ENCODE data around the gene LRRC49.

The LRRC49 gene

GRCh38 chr15:71051539-71051938, 158.9 kb downstream of the LRRC49 start:
- TF ChIP-seq, protein P1, sequence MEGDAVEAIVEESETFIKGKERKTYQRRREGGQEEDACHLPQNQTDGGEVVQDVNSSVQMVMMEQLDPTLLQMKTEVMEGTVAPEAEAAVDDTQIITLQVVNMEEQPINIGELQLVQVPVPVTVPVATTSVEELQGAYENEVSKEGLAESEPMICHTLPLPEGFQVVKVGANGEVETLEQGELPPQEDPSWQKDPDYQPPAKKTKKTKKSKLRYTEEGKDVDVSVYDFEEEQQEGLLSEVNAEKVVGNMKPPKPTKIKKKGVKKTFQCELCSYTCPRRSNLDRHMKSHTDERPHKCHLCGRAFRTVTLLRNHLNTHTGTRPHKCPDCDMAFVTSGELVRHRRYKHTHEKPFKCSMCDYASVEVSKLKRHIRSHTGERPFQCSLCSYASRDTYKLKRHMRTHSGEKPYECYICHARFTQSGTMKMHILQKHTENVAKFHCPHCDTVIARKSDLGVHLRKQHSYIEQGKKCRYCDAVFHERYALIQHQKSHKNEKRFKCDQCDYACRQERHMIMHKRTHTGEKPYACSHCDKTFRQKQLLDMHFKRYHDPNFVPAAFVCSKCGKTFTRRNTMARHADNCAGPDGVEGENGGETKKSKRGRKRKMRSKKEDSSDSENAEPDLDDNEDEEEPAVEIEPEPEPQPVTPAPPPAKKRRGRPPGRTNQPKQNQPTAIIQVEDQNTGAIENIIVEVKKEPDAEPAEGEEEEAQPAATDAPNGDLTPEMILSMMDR (IDR thresholded peaks at IDR 0.05; ENCODE audit: low read depth, low read length): no peak
- no peak overlapping the region for H3K4me3 ChIP-seq (replicated peaks in 1 of 2; ENCODE audit: low read depth in 2 of 2, low read length in 2 of 2)
- peak; percentile 74 to 94 for DNase-seq (ENCODE audit: low read depth in 2 of 2)

- peak; percentile 69 to 79 for DNase-seq (ENCODE audit: low read depth in 2 of 2)
- TF ChIP-seq, protein P1 (IDR thresholded peaks at IDR 0.05; ENCODE audit: low read depth, low read length): no peak
- H3K4me3 ChIP-seq (replicated peaks in 1 of 2; ENCODE audit: low read depth in 2 of 2, low read length in 2 of 2): no peak overlapping the region
Measured at GRCh38 chr15:71052356-71052755, 159.7 kb downstream of the LRRC49 start.

- H3K4me3 ChIP-seq (replicated peaks in 1 of 2; ENCODE audit: low read depth in 2 of 2, low read length in 2 of 2): no peak overlapping the region
- TF ChIP-seq, protein P1 (IDR thresholded peaks at IDR 0.05; ENCODE audit: low read depth, low read length): no peak
- DNase-seq (ENCODE audit: low read depth in 2 of 2): peak in 1 of 2 donors; percentile 24
Measured at GRCh38 chr15:71054286-71054952, 161.8 kb downstream of the LRRC49 start.

DNA sequence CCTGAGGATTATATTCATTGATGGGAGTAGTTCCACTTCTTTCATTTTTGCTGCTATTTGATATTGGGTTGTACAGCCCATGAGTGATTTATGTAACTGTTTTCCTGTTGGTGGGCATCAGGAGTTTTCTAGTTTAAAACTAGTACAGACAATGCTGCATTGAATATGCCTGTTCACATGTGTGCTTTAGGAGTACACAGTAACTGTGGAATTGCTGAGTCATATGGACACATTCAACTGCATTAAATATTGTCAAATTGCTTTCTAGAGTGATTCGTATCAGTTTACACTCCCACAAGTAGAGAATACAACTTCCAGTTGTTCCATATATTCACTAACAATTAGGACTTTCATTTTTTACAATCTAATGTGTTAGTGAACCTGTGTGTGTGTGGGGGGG, 162.8 kb downstream of the LRRC49 start:
- DNase-seq (ENCODE audit: low read depth in 2 of 2): peak; percentile 41 to 58

GRCh38 chr15:71056111-71056510, 163.5 kb downstream of the LRRC49 start:
- H3K4me3 ChIP-seq (replicated peaks in 1 of 2; ENCODE audit: low read depth in 2 of 2, low read length in 2 of 2): no peak overlapping the region
- no peak for DNase-seq (ENCODE audit: low read depth in 2 of 2)
- TF ChIP-seq, protein P1 (IDR thresholded peaks at IDR 0.05; ENCODE audit: low read depth, low read length): no peak

More for the DNA sequence above, 162.8 kb downstream of the LRRC49 start:
- no peak overlapping the region for H3K4me3 ChIP-seq (replicated peaks in 1 of 2; ENCODE audit: low read depth in 2 of 2, low read length in 2 of 2)
- TF ChIP-seq, protein P1 (IDR thresholded peaks at IDR 0.05; ENCODE audit: low read depth, low read length): no peak

DNA sequence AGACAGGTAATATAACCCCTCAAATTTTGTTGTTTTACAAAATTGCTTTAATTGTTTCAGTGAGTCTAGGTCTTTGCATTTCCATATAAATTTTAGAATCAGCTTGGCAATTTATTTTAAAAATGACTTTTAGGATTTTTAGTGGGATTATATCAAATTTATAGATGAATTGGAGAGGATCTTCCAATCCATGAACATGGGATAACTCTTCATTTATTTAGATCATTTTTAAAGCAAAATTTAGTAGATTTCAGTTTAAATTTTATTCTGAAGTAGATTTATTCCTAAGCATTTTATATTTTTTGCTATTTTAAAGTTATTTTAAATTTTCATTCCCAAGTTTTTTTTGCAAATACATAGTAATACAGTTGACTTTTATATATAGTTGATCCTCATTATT, 164.5 kb downstream of the LRRC49 start:
- no peak for DNase-seq (ENCODE audit: low read depth in 2 of 2)
- H3K4me3 ChIP-seq (replicated peaks in 1 of 2; ENCODE audit: low read depth in 2 of 2, low read length in 2 of 2): no peak overlapping the region
- TF ChIP-seq, protein P1 (IDR thresholded peaks at IDR 0.05; ENCODE audit: low read depth, low read length): no peak

DNA sequence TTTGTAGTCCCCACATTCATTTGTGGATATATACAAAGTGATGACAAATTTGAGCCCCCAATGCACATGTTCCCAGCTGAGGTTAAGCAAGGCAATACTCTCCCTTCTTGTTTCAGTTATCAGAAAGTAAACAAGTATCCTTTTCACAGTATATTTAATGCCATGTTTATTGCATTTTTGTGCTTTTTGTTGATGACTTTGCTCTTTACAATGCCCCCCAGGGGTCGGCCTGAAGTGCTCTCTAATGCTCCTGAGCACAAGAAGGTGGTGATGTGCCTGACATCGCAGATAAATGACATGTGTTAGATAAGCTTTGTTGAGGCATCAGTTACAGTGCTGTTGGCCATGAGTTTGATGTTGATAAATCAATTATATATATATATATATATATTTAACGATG, 165.0 kb downstream of the LRRC49 start:
- no peak overlapping the region for H3K4me3 ChIP-seq (replicated peaks in 1 of 2; ENCODE audit: low read depth in 2 of 2, low read length in 2 of 2)
- DNase-seq (ENCODE audit: low read depth in 2 of 2): no peak
- TF ChIP-seq, protein P1 (IDR thresholded peaks at IDR 0.05; ENCODE audit: low read depth, low read length): no peak

Data from cardiac fibroblast (primary cell).